GM21786 (cell line): ENCODE data around the gene ITGB7.
A peak's percentile ranks its signal among the peaks of the same experiment; 100 is the strongest.
"Not testable (repeated sequence)": the region's sequence is repeated elsewhere in the genome, so short reads cannot be mapped to it uniquely, and the experiment has no call there.

Experiments used
- ATAC-seq: cut with Tn5 transposase; IDR thresholded peaks from one replicate; pipeline ENCODE4 v1.9.1; 2021; ENCODE audit not compliant: unreplicated experiment

The ITGB7 gene

DNA sequence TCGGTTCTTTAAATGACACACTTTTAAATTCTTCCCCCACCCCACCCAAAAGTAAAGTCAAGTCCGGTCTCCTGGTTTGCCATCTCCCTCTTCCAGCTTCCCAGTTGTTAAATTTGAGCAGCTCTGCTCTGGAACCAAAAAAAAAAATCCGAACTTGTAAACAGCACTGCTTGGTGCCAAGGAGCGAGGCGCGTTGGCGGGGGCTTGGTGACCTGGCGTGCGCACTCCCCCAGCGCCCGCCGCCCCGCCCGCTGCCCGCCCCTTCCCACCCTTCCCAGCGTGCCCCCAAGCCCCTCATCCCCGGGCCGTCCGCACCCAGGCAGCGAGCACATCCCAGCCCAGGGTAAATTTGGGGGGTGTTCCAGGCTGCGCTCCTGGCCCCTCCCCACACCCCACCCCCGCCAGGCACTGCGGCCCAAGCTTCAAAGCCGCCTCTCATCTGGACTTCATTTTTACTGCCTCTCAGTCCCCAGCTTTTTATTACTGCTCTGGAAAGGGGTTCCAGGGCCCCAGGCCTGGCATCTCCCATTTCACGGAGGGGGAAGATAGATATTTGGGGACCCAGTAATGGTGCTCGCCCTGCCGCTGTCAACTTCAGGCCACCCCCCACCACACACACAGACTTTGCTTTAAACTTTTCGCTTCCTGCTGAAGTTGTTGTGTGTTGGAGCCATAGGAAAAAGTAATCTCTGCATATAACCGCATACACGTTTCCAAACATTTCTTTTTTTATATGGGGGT lies 11.7 kb upstream of the ITGB7 start:
- ATAC-seq: no peak

DNA sequence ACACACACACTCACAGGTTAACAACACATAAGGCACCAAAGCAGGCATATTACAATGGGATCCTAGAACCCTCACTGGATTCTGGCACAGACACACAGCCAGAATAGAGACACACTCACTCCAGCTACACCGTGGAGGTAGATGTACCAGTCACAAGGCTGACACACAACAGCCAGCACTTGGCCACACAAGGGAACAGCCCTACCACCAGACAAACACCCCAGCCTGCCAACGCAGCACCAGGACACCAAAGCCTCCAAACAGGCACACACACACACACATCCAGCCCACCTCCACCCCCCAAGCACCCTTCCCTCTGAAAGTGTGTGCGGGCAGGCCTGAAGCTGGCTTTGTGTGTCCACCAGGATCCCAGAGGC lies 10.9 kb upstream of the ITGB7 start:
- no peak for ATAC-seq

DNA sequence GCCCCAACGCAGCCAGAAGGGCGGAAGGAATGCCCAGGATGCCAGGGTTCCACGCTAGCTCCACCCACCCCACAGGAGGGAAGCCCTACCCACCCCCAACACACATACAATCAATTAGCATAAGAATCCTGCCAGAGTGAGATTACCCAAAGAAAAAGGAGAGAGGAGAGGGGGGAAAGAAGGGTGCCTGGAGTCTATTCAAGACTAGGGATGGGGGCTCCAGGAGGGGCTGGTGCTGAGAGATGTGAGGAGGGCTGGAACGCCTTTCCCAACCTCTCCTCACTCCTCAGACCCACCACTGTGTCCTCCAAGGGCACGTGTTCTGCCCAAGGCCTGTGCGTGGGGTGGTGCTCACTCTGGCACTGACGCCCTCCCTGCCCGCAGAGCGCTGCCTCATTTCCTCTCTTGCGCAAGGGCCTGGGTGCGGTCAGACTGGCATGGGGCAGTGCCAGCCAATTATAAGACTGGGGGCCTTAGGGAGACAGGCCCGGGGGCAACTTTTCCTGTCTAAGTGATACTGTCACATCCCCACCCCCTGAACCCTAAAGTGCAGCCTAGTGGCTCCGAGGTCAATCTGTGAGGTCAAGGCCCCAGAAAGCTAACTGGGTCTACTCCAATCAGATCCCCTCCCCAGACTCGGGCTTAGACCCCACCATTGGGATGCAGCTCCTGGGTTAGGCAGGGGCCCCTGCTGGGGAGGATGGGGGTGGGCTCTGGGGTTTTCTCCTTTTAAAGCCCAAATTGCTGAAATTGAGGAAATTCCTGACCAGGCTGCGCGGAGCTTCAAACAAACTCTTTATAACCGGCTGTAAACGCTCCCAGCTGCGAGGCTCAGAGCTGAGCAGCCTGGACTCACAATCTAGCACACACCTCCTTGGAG lies 10.2 kb upstream of the ITGB7 start:
- ATAC-seq: no peak

DNA sequence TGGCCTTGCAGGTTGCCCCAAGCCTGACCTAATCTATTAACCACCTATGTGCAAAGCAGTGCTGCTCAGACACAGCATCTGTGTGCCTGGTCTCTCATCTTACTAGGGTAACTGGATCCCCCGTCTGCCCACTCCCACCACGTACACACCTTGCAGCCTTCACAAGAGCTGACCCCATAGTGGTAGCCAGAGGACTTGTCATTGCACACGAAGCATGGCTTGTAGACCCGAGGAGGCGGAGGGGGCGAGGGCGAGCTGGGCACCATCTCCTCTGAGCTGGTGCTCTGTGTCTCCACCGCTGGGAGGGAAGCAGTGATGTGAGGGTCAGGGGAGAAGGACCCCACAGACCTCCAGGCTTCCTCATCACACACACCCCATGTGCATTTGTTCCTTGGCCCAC lies 8.4 kb upstream of the ITGB7 start:
- no peak for ATAC-seq

DNA sequence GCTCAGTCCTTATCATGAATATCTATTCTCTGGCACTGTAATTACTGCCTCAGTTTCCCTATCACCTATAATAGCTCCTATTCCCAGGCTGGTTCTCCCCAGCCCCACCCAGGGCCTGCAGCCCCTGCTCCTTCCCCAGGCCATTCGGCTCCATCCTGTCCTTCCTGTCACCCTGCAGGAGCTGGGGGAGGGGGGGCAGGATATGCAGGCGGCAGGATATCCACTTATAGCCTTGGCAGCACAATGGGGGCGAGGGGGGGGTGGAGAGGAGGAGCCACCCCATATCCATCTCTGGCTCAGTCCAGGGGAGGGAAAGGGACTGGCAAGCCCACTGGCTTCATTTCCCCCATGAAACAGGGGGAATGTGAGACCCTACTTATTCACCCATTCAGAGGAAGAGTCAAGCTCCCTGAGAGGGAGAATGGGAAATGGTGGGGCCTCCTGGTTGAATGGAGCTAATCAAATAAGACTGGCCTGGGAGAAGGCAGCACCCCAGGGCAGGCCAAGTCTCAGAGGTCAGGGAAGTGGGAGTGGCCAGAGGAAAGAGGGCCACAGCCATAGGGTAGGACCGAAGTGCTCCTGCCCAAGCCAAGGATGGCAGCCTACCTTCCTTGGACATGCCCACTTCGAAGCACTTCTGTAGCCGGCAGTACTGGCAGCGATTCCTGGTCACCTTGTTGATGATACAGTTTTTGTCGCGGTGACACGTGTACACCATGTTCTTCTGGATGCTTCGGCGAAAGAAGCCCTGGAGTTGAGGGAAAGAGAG lies 7.8 kb upstream of the ITGB7 start:
- no peak for ATAC-seq

DNA sequence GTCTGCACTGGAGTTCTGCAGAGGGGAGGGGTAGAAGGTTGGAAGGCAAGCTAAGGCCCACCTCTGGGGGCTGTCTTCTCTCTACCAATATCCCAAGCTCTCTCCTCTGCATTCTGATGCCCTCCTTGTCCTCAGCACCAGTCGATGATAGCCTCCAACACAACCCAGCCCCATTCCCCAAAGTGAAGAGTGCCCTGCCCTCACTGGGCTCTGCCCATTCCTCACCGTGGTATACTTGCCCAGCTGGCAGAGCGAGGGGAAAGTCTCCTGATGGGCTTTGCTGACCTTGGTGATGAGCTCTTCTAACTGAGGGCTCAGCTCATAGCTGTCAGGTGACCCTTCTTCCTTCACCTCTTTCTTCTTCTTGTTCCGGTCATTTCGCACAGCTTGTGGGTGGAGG lies 7.2 kb upstream of the ITGB7 start:
- no peak for ATAC-seq

DNA sequence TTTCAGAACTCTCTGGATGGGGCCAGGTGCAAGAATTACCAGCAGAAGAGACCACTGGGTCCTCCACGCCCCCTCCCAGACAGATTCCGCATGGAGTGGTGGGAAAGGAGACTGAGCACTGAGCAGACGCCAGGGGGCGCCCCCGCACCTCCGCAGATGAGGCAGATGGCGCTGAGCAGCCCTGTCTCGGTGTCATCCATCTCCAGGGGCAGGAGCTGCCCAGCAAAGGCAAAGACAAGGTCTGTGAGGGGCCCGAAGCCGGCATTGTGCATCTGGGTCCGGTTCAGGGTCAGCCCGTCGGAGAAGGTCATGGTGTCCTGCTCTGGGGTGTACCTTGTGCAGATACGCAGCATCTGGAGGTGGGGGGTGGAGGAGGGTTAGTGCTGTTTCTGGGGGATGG lies 6.3 kb upstream of the ITGB7 start:
- peak; percentile 39 for ATAC-seq

DNA sequence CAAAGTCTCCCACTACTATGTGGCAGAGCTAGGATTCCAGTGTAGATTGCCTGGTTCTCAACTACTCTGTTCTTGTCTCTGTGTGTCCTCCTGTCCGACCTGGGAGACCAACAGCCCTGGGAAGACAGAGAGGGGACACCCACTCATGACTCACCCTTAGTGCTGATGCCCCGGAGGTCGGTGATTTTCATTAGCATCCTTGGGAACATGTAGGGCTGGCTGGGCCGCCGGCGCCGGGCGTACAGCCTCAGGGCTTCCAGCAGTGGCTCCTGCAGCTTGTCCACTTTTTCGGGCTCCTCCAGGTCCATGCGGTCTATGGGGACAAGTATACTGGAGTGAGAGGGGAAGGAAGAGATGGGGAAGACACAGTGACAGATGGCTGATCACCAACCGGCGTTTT lies 5.9 kb upstream of the ITGB7 start:
- ATAC-seq: no peak

DNA sequence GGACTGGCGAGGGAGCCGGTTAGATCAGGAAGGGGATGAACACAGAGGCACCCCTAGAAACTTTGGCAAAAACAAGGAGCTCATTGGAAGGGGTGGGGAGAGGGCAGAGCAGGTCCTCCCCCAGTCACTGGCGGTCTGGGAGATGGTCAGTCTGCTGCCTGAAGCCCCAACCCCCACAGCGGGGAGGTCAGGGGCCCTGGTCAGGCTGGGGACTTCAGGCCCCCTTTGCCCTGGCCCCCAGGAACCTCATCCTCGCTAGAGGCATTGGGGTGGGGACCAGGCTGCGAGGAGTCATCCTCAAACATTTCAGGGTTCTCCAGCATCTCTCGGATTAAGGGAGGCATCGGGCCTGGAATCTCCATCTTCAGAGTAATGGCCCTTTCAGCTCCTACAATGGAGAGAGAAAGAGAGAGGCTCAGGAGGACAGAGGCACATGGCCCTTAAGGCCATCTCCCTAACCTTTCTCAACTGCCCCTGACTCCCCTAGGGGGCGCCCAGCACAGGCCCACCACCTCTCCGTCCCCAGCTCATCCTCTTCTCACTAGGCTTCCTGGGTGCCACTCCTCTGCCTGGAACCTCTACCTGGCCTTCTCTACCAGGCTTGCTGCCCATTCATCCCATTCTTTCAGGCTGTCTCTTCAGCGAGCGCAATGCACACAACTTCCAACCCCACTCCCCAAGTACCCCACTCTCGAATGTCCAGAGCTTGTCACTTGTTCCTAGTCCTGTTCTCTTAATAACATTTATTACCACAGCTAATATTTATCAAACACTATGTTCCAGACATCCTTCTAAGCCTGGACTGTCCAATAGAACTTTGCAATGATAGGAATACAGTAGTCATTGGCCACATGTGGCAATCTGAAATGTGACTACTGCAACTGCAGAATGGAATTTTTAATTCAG lies 4.7 kb upstream of the ITGB7 start:
- no peak for ATAC-seq

DNA sequence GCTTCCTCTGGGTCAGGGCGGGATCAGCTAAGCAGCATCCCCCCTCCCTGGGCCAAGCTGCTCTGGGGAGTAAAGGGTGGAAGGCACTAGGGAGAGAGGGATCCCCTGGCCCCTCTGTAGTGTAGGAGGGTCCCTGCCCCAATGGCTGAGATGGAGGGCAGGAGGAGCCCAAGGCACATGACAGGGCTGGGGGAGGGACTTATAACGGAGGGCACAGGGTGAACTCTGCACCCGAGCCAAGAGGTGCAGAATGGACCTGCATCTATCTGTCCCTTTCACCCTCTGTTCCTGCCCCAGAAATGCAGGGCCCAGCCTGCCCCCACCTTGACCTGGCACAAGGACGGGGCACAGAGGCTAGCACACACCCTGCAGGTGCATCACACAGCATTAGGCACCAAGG lies 3.8 kb upstream of the ITGB7 start:
- ATAC-seq: no peak

DNA sequence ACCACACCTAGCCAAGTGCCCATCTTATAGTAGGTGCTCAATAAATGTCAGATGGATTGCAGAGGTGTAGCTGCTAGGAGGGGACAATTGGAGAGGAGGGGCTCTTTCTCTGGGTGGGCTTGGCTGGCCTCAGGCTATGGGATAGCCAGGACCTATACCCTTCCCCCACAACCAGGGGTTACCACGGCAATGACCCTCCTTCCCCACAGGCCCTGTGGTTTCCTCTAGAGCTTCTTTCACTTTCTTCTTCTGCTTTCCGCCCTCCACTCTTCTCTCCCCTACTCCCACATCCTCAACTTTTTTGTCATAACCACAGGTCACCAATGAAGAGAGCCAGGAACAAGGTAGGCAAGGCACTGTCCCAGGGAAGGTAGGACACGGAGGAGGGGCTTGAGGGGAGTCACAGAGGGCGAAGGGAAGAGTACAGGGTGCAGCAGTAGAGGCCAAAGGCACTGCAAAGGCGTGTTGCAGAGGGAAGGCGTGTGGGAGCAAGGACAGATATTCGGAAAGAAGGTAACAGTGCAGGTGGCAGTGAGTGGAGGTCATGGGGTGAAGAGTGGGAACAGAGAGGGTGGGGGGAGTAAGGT lies 1.9 kb upstream of the ITGB7 start:
- ATAC-seq: no peak

DNA sequence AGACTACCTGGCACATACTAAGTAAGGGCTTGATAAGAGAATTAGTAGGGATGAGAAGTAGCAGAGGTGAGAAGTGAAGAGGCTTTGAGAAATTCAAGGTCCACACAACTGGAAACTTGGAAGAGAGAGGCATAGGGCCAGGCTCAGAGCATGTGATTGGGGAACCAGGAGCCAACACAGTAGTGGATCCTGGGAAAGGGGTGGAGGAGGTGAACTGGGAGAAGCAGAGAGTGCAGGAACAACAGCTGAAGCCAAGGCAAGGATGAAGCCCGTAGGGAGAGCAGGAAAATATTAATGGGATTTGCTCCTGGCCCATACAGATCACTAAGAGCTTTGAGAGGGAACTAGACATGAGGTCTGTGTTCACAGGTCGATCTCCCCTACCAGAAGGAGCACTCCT lies 1.4 kb upstream of the ITGB7 start:
- no peak for ATAC-seq

DNA sequence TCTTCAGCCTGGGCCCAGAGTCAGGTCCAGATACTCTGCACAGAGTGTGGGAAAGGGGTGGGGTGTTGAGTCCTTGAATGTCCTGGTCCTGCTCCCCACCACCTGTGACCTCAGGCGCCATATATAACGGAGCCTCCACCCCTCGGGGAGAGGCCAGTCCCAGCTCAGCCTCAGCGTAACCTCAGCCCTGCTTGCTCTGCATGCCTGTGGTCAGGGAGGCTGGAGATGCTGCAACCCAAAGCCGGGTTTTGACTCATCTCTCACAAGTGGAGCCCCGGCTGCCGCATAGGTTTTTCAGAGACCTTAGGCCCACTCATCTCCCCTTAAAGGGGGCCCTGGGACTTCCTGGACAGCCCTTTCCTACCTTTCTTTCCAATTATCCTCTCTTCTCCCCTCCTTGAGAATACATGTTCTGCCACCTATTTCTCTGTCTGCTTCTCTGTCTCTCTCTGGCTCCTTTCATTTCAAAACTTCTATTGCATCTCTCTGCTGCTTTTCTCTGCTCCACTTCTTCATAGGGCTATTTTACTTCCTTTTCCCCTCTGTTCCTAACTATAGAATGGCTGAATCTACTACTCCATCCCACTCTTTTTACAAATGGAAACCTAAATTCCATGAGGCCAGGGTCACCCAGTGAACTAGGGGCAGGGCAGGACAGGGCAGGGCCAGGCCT lies 1.2 kb downstream of the ITGB7 start:
- peak; percentile 53 for ATAC-seq

DNA sequence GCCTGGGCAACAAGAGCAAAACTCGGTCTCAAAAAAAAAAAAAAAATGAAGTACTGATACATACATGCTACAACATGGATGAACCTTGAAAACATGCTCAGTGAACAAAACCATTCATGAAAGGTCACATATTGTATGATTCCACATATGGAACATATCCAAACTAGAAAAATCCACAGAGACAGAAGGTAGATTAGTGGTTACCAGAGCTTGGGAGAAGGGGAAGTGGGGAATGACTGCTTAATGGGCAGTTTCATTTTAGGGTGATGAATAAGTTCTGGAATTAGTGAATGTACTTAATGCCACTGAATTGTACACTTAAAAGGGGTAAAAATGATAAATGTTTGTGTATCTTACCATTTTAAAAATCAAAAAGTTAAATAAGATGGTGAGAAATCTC lies 2.7 kb downstream of the ITGB7 start:
- ATAC-seq: no peak

DNA sequence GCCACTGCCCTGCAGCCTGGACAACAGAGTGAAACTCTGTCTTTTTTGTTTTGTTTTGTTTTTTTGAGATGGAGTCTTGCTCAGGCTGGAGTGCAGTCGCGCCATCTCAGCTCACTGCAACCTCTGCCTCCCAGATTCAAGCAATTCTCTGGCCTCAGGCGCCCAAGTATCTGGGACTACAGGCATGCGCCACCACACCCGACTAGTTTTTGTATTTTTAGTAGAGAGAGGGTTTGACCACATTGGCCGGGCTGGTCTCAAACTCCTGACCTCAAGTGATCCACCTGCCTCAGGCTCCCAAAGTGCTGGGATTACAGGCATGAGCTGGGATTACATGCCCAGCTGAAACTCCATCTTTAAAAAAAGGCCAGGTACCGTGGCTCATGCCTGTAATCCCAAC lies 4.7 kb downstream of the ITGB7 start:
- ATAC-seq: not testable (repeated sequence)

DNA sequence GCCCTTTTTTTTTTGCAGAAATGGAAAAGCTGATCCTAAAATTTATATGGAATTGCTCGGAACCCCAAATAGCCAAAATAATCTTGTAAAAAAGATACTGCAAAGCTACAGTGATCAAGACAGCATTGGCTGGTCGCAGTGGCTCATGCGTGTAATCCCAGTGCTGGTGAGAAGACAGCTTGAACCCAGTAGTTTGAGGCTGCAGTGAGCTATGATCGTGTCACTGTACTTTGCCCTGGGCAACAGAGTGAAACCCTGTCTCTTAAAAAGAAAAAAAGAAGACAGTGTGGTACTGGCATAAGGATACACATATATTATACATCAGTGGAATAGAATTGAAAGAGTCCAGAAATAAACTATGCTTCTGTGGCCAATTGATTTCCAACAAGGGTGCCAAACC lies 5.4 kb downstream of the ITGB7 start:
- ATAC-seq: no peak

DNA sequence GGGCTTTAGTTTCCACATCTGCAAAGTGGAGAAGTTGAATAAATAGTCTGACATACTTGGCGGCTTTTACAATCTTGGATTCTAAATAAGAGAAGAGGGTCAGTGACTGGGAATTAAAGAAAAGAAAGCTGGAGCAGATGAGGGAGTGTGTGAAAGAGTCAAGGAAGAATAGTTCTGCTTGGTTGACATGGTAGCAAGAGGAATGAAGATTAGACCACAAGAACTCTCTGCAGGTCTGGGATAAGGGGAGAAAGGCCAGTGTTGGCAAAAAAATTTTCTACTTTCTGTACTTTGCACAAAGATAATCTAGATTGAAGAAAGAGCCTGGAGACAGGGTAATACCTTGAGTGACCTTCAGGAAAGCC lies 5.9 kb downstream of the ITGB7 start:
- no peak for ATAC-seq

DNA sequence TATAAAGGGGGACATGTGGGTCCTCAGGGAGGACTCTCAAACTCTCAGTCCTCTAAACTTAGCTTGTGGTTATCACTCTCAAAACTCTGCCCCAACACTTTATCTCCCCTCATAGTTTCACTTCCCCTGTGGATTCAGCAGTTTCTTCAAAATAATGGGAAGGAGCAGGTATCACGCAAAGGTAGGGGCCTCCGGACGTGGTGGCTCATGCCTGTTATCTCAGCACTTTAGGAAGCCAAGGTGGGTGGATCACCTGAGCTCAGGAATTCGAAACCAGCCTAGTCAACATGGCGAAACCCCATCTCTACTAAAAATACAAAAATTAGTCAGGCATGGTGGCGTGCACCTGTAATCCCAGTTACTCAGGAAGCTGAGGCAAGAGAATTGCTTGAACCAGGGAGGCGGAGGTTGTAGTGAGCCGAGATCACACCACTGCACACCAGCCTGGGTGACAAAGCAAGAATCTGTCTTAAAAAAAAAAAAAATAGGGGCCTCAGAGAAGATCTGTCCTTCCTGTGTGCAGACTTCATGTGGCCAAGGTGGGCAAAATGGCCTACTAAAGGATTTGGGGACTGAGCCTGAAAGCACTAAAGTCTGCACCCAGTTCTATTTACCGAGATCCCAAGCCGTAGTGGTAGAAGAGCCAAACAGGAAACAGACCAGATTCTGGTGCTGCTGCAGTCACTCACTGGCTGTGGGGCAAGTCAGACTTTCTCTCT lies 6.4 kb downstream of the ITGB7 start:
- ATAC-seq: peak; percentile 55

DNA sequence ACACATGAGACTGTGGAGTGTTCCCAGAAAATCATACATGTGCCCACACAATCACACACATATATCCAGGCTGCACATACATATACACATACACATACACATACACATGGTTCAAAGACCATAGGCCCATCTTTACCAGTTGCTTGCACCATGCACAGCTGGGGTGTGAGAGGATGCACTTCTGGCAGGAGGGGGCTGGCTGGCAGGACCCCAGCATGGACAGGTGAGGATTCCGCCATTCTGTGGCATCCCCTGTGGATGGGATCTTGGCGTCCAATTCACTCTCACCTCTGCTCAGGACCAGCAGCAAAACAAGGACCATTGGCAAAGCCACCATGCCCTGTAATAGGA lies 7.0 kb downstream of the ITGB7 start:
- no peak for ATAC-seq
